K562 (cell line): Measurements from ENCODE around the gene ROMO1. TPM values are rescaled to one million over a fixed set of nuclear protein-coding genes. Genes with fewer than 3 reads are reported as not detected.

Experiments used
- ATAC-seq: fragments of 200-7000 bp; cut with Tn5 transposase; 3 replicates; pipeline ENCODE4 v1.9.1; 2020; ENCODE audit warnings: moderate library complexity
- BruUV-seq: library from RNA; stranded (reverse); fragments of 400-500 nt; replicated peaks from 2 replicates; lab custom pipeline; 2021; lab: Mats Ljungman, UMichigan
- CTCF ChIA-PET: fragments of 300-600 bp; formaldehyde crosslinking; extraction: SDS; loops from one replicate; lab custom pipeline; 2021; ENCODE audit warnings: low intra/inter-chr PET ratio; lab: Yijun Ruan, JAX
- POLR2A ChIA-PET: fragments of 300-600, 350-650 bp; sonication (Branson Sonifier 250); formaldehyde crosslinking; extraction: SDS; loops from one replicate; lab custom pipeline; 2021; ENCODE audit warnings: antibody characterized with exemption, inconsistent platforms; lab: Yijun Ruan, JAX
- DNase-seq, 4 experiments: peaks; one replicate each; pipeline versions ENCODE4 v3.0.0 to v3.0.0-alpha.2; 2011 to 2018; ENCODE audit warnings: low spot score in 3 of 4, mixed read lengths in 3 of 4; ENCODE audit errors: extremely low read depth in 1 of 4
- FAIRE-seq: peaks from 2 replicates; lab custom pipeline; 2011; peaks lifted over from hg19 to GRCh38; lab: Jason Lieb, UNC
- H2AFZ ChIP-seq: 2 replicates; pipeline ENCODE4 v1.6.0; 2011; ENCODE audit warnings: low read depth, low read length, control low read depth, inconsistent platforms
- H3K27ac ChIP-seq: fragments of 200-600 bp; 3 replicates; pipeline ENCODE4 v1.8.0; 2011; ENCODE audit warnings: low read depth, mild to moderate bottlenecking, control low read depth, inconsistent platforms, low read length, moderate library complexity, mixed read lengths; ENCODE audit errors: extremely low read depth
- H3K27me3 ChIP-seq, 2 experiments: fragments of 300-600 bp in 1 of 2; 2 replicates in 1 of 2; 3 replicates in 1 of 2; pipeline versions ENCODE4 v1.6.0 to v1.8.0; 2011; ENCODE audit warnings: inconsistent platforms in 2 of 2, low read length in 2 of 2, mild to moderate bottlenecking in 1 of 2, mixed read lengths in 1 of 2, moderate library complexity in 1 of 2; ENCODE audit not compliant: control insufficient read depth in 2 of 2, insufficient read depth in 2 of 2
- H3K36me3 ChIP-seq: fragments of 300-600 bp; 3 replicates; pipeline ENCODE4 v1.8.0; 2011; ENCODE audit warnings: mild to moderate bottlenecking, low read length, inconsistent platforms; ENCODE audit not compliant: control insufficient read depth, insufficient read depth
- H3K4me1 ChIP-seq, 2 experiments: fragments of 200-600 bp in 1 of 2; replicated peaks in 1 of 2; 2 replicates in 1 of 2; 3 replicates in 1 of 2; pipeline versions ENCODE4 v1.5.1 to v1.8.0; 2011; ENCODE audit warnings: inconsistent platforms in 2 of 2, low read length in 2 of 2, mild to moderate bottlenecking in 1 of 2, mixed read lengths in 1 of 2, moderate library complexity in 1 of 2; ENCODE audit not compliant: control insufficient read depth in 2 of 2, insufficient read depth in 2 of 2
- H3K4me2 ChIP-seq: 2 replicates; pipeline ENCODE4 v1.6.1; 2011; ENCODE audit warnings: low read length, control low read depth, inconsistent platforms, mixed read lengths; ENCODE audit not compliant: insufficient read depth
- H3K4me3 ChIP-seq: fragments of 200-600 bp; sonication (generic), shearing (Covaris generic); 2 replicates; pipeline ENCODE4 v1.5.1; 2016; ENCODE audit warnings: control low read depth, inconsistent platforms
- H3K79me2 ChIP-seq: fragments of 200-600 bp; 3 replicates; pipeline ENCODE4 v1.8.0; 2011; ENCODE audit warnings: low read length, inconsistent platforms; ENCODE audit not compliant: control insufficient read depth, insufficient read depth
- H3K9ac ChIP-seq, 2 experiments: 2 replicates each; pipeline versions ENCODE4 v1.6.0 to v1.6.1; 2011; ENCODE audit warnings: low read depth in 2 of 2, low read length in 2 of 2, control low read depth in 1 of 2, inconsistent platforms in 1 of 2, mild to moderate bottlenecking in 1 of 2, mixed read lengths in 1 of 2; ENCODE audit not compliant: insufficient read depth in 1 of 2
- H3K9me1 ChIP-seq: one replicate; pipeline ENCODE4 v1.6.0; 2011; ENCODE audit warnings: inconsistent platforms, mild to moderate bottlenecking, low read length, moderate library complexity; ENCODE audit not compliant: control insufficient read depth, insufficient read depth
- H3K9me3 ChIP-seq: replicated peaks from 2 replicates; pipeline ENCODE4 v1.5.1; 2011; ENCODE audit warnings: low read depth, low read length, inconsistent platforms; ENCODE audit not compliant: control insufficient read depth, insufficient read depth
- H4K20me1 ChIP-seq: replicated peaks from 2 replicates; pipeline ENCODE4 v1.6.1; 2011; ENCODE audit warnings: low read length, inconsistent platforms, mixed read lengths; ENCODE audit not compliant: control insufficient read depth, insufficient read depth
- CCNT2 ChIP-seq: IDR thresholded peaks from 2 replicates; pipeline ENCODE4 v1.6.1; 2011; ENCODE audit warnings: borderline replicate concordance, low read depth, mild to moderate bottlenecking, moderate library complexity, mixed read lengths, low read length; ENCODE audit not compliant: insufficient read length; ENCODE audit errors: extremely low read depth
- CREB1 ChIP-seq, 2 experiments: sonication (generic) in 1 of 2; formaldehyde crosslinking in 1 of 2; IDR thresholded peaks; 2 replicates each; pipeline versions ENCODE4 v1.6.1 to v1.8.0; 2012 to 2022; ENCODE audit warnings: inconsistent platforms in 1 of 2, mild to moderate bottlenecking in 1 of 2, missing genetic modification reagents in 1 of 2, moderate library complexity in 1 of 2
- CSDE1 ChIP-seq, 2 experiments: fragments of 450-650 bp; IDR thresholded peaks; 2 replicates each; pipeline ENCODE4 v1.6.1; 2016; ENCODE audit warnings: mild to moderate bottlenecking in 1 of 2
- DIDO1 ChIP-seq: fragments of 450-650 bp; IDR thresholded peaks from 2 replicates; pipeline ENCODE4 v1.6.1; 2016; ENCODE audit warnings: low read depth, missing biosample characterization, missing genetic modification characterization
- TAF1 ChIP-seq: IDR thresholded peaks from 2 replicates; pipeline ENCODE4 v1.6.1; 2011; ENCODE audit warnings: mild to moderate bottlenecking, low read length, moderate library complexity; ENCODE audit not compliant: insufficient read depth, control insufficient read depth, severe bottlenecking; ENCODE audit errors: extremely low read depth
- ZZZ3 ChIP-seq: fragments of 450-650 bp; IDR thresholded peaks from 2 replicates; pipeline ENCODE4 v1.6.1; 2016; ENCODE audit warnings: antibody characterized with exemption, mild to moderate bottlenecking, moderate library complexity
- WGBS: fragments of 100-300 bp; shearing (Covaris generic); methylation state at CpG from one replicate; pipeline ENCODE4 v1.1.6; 2016; ENCODE audit warnings: low coverage, mixed read lengths; ENCODE audit not compliant: insufficient coverage; ENCODE audit errors: missing lambda C conversion rate; 5-methylcytosine and 5-hydroxymethylcytosine counted together
- in situ Hi-C: fragments of 300-500 bp; cut with MboI; formaldehyde crosslinking; loops from 4 replicates; pipeline ENCODE4 v1.15.0; 2018; ENCODE audit warnings: inconsistent platforms, mixed read lengths
- intact Hi-C: fragments of 100-400 bp; cut with micrococcal nuclease; formaldehyde crosslinking; loops from 2 replicates; pipeline ENCODE4 v1.14.2; 2022
- polyA plus RNA-seq, 8 experiments: library from polyadenylated mRNA; depleted of rRNA in 4 of 8; stranded (reverse) in 5 of 8; unstranded in 3 of 8; fragments of >200 nt; fragmentation: Nextera tagmentation in 2 of 8; fragmentation: Illumina TruSeq in 1 of 8; extraction: Ambion mirVana in 2 of 8; extraction: Trizol in 1 of 8; gene quantifications; 2 replicates each; pipeline versions ENCODE4 v1.2.1 to v1.2.3, GENCODE V29; 2011 to 2014; ENCODE audit warnings: inconsistent platforms in 1 of 8, missing spikeins in 1 of 8
- total RNA-seq, 7 experiments: library from RNA; depleted of rRNA in 6 of 7; stranded (reverse); fragments of >200 nt in 6 of 7; fragmentation: Illumina TruSeq in 2 of 7; extraction: Trizol in 2 of 7; gene quantifications; 2 replicates each; pipeline versions ENCODE4 v1.2.1 to v1.2.3, GENCODE V29; 2011 to 2021; ENCODE audit warnings: low replicate concordance in 1 of 7
- TF ChIP-seq, protein P1 (sequence below): sonication (generic); formaldehyde crosslinking; IDR thresholded peaks from 2 replicates; pipeline ENCODE4 v1.8.0; 2022; ENCODE audit warnings: mild to moderate bottlenecking, missing genetic modification reagents
- TF ChIP-seq, protein P2 (sequence below): sonication (generic); formaldehyde crosslinking; IDR thresholded peaks from 2 replicates; pipeline ENCODE4 v1.5.0; 2020; ENCODE audit warnings: missing genetic modification reagents

ROMO1 gene
- total and polyA plus RNA-seq, 9 of the 15 experiments (the other 6 are each of a cell fraction or from before 2014, with no cell fraction given): 31.8 to 741 (median 226) TPM

- TF ChIP-seq, protein P1, sequence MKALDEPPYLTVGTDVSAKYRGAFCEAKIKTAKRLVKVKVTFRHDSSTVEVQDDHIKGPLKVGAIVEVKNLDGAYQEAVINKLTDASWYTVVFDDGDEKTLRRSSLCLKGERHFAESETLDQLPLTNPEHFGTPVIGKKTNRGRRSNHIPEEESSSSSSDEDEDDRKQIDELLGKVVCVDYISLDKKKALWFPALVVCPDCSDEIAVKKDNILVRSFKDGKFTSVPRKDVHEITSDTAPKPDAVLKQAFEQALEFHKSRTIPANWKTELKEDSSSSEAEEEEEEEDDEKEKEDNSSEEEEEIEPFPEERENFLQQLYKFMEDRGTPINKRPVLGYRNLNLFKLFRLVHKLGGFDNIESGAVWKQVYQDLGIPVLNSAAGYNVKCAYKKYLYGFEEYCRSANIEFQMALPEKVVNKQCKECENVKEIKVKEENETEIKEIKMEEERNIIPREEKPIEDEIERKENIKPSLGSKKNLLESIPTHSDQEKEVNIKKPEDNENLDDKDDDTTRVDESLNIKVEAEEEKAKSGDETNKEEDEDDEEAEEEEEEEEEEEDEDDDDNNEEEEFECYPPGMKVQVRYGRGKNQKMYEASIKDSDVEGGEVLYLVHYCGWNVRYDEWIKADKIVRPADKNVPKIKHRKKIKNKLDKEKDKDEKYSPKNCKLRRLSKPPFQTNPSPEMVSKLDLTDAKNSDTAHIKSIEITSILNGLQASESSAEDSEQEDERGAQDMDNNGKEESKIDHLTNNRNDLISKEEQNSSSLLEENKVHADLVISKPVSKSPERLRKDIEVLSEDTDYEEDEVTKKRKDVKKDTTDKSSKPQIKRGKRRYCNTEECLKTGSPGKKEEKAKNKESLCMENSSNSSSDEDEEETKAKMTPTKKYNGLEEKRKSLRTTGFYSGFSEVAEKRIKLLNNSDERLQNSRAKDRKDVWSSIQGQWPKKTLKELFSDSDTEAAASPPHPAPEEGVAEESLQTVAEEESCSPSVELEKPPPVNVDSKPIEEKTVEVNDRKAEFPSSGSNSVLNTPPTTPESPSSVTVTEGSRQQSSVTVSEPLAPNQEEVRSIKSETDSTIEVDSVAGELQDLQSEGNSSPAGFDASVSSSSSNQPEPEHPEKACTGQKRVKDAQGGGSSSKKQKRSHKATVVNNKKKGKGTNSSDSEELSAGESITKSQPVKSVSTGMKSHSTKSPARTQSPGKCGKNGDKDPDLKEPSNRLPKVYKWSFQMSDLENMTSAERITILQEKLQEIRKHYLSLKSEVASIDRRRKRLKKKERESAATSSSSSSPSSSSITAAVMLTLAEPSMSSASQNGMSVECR: no peak
- no peak for TF ChIP-seq ZZZ3
- TF ChIP-seq TAF1: no peak
Observed at GRCh38 chr20:35669221-35669620, 30.0 kb upstream of the ROMO1 start (continued).

GRCh38 chr20:35669681-35670080 lies 29.5 kb upstream of the ROMO1 start:
- H3K27ac ChIP-seq: no peak overlapping the region
- no TSS peak for BruUV-seq
- H2AFZ ChIP-seq: no peak overlapping the region
- POLR2A ChIA-PET: interaction anchor here (0.6 to 1.0 kb wide), 3 partner anchors 17 to 107 kb away, joined by 3 to 4 read pairs (median 3); no protein-coding TSS in a partner anchor
- H3K4me3 ChIP-seq: no peak overlapping the region
- no peak overlapping the region for H3K4me2 ChIP-seq
- no peaks in the 10 kb centered on the region for H3K9me1 ChIP-seq
- H3K9ac ChIP-seq: no peak overlapping the region
- in situ Hi-C loops (no loop called here), intact Hi-C loops (no loop called here)
- 36% methylated on average over 1 of the region's 1 CpG for WGBS
- H3K36me3 ChIP-seq: peaks cover 59% of the 10 kb centered on the region
- H3K79me2 ChIP-seq: peaks cover 5% of the 10 kb centered on the region
- FAIRE-seq: no peak
- no peaks in the 10 kb centered on the region for H3K27me3 ChIP-seq
- no peaks in the 10 kb centered on the region for H4K20me1 ChIP-seq
- no peak for ATAC-seq
- peaks cover 0 to 6% of the 10 kb centered on the region in 2 experiments; a peak in 2 of 5 replicates for H3K4me1 ChIP-seq
- H3K9me3 ChIP-seq: no peaks in the 10 kb centered on the region
- no peak for DNase-seq
- CTCF ChIA-PET: no interaction called here
- TF ChIP-seq CREB1 (IDR thresholded peaks at IDR 0.05) (no peak), CREB1 (CRISPR knock-in tag; IDR thresholded peaks at IDR 0.05) (no peak), CCNT2 (no peak), CSDE1 (IDR thresholded peaks at IDR 0.05) (no peak), DIDO1 (tag) (no peak)
- TF ChIP-seq, protein P2, sequence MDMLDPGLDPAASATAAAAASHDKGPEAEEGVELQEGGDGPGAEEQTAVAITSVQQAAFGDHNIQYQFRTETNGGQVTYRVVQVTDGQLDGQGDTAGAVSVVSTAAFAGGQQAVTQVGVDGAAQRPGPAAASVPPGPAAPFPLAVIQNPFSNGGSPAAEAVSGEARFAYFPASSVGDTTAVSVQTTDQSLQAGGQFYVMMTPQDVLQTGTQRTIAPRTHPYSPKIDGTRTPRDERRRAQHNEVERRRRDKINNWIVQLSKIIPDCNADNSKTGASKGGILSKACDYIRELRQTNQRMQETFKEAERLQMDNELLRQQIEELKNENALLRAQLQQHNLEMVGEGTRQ: no peak
